ENCODE results near the gene HPCAL1. TPM values are rescaled to one million over a fixed set of nuclear protein-coding genes. Genes with fewer than 3 reads are reported as not detected.
A peak's percentile ranks its signal among the peaks of the same experiment; 100 is the strongest.

HPCAL1 gene
- total and polyA plus RNA-seq, 2 donors (not counting 3 experiments of a cell fraction or from before 2014, with no cell fraction given), result 56.5 to 77.4 TPM

DNA sequence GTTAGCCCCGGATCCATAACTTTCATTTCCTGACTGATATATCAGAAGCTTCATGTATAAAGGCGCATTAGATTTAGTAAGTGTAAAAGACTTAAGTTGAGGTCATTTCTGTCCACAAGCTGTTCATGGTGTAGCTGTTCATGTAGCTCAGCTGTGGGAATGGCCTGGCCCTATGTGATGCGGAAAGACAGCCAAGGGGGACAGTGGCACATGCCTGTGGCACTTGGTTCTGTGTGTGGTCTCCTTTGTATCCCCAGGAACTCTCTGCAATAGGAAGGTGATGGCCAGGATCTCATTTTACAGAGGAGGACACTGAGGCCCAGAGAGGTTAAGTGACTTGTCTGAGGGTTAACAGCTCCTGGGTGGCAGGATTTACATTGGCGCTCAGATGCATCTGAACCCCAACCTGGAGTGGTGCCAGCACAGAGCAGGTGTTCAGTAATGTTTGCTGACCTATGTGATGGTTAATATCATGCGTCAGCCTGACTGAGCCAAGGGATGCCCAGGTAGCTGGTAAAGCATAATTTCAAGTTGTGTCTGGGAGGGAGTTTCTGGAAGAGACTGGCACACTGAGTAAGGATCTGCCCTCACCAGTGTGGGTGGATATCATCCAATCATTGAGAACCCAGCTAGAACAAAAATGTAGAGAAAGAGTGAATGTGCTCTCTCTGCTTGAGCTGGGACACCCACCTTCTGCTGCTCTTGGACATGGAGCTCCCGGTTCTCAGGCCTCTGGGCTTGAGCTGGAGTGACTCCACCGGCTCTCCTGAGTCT, 25.4 kb downstream of the HPCAL1 start:
- H3K9me3 ChIP-seq (replicated peaks; ENCODE audit: control insufficient read depth, insufficient read depth, low read length), result no peaks in the 10 kb centered on the region
- ChIA-PET CTCF (interaction anchor here (0.8 to 4.4 kb wide), 8 partner anchors 11 to 203 kb away, joined by 3 to 33 read pairs (median 4); partner anchors contain the start of gene HPCAL1), POLR2A (no interaction called here)
- peaks cover 65% of the 10 kb centered on the region for H3K4me1 ChIP-seq (ENCODE audit: control insufficient read depth, extremely low read depth, insufficient read depth, low read length)
- DNase-seq (ENCODE audit: low read depth, low spot score), result no peak
- H3K4me3 ChIP-seq (replicated peaks in 1 of 3; ENCODE audit: insufficient read depth in 1 of 3, low read depth in 1 of 3, low read length in 3 of 3), result no peak overlapping the region
- no peaks in the 10 kb centered on the region for H3K36me3 ChIP-seq (ENCODE audit: control insufficient read depth in 2 of 2, extremely low read depth in 1 of 2, insufficient read depth in 2 of 2, low read length in 2 of 2)
- no peaks in the 10 kb centered on the region for H3K9me1 ChIP-seq (replicated peaks; ENCODE audit: control insufficient read depth, extremely low read depth, insufficient read depth, low read length)
- no peak overlapping the region for H3K4me2 ChIP-seq (ENCODE audit: insufficient read depth, low read length)
- intact Hi-C loops (cut with micrococcal nuclease), result no loop called here
- dilution Hi-C loops (cut with MboI; ENCODE audit: extremely low pct_ligation_motif_present, low sequenced_read_pairs), result no loop called here
- no peak overlapping the region for H3K9ac ChIP-seq (replicated peaks; ENCODE audit: extremely low read depth, insufficient read depth, low read length)
- H2AFZ ChIP-seq (ENCODE audit: low read depth, low read length), result no peak overlapping the region
- peak overlapping the region; percentile 28 for H3K27ac ChIP-seq (ENCODE audit: insufficient read depth, low read depth, low read length)
- no peaks in the 10 kb centered on the region for H4K20me1 ChIP-seq (replicated peaks; ENCODE audit: control insufficient read depth, extremely low read depth, insufficient read depth, low read length)
- BruUV-seq (replicated peaks), result no TSS peak
- TF ChIP-seq POLR2AphosphoS5 (IDR thresholded peaks at IDR 0.05; ENCODE audit: insufficient read depth, low read depth, low read length), result no peak
- no peak for TF ChIP-seq FOS (IDR thresholded peaks at IDR 0.05; ENCODE audit: borderline replicate concordance, insufficient read depth, low read length)
- TF ChIP-seq MYC (IDR thresholded peaks at IDR 0.05; ENCODE audit: low read depth, low read length), result no peak
- TF ChIP-seq GATA2 (IDR thresholded peaks at IDR 0.05; ENCODE audit: insufficient read depth, insufficient read length, low read depth, low read length), result no peak
- no peak for TF ChIP-seq EZH2 (IDR thresholded peaks at IDR 0.05; ENCODE audit: borderline replicate concordance, low read depth, low read length, severe bottlenecking)
- TF ChIP-seq JUN (IDR thresholded peaks at IDR 0.05; ENCODE audit: borderline replicate concordance, insufficient read depth, insufficient read length, low read depth), result no peak
- TF ChIP-seq, protein P1, sequence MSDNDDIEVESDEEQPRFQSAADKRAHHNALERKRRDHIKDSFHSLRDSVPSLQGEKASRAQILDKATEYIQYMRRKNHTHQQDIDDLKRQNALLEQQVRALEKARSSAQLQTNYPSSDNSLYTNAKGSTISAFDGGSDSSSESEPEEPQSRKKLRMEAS (IDR thresholded peaks at IDR 0.05; ENCODE audit: insufficient read depth, insufficient read length), result no peak
- no peak for TF ChIP-seq POLR2A (IDR thresholded peaks at IDR 0.05; ENCODE audit: low read depth, low read length)
- TF ChIP-seq, protein P2, sequence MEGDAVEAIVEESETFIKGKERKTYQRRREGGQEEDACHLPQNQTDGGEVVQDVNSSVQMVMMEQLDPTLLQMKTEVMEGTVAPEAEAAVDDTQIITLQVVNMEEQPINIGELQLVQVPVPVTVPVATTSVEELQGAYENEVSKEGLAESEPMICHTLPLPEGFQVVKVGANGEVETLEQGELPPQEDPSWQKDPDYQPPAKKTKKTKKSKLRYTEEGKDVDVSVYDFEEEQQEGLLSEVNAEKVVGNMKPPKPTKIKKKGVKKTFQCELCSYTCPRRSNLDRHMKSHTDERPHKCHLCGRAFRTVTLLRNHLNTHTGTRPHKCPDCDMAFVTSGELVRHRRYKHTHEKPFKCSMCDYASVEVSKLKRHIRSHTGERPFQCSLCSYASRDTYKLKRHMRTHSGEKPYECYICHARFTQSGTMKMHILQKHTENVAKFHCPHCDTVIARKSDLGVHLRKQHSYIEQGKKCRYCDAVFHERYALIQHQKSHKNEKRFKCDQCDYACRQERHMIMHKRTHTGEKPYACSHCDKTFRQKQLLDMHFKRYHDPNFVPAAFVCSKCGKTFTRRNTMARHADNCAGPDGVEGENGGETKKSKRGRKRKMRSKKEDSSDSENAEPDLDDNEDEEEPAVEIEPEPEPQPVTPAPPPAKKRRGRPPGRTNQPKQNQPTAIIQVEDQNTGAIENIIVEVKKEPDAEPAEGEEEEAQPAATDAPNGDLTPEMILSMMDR (IDR thresholded peaks at IDR 0.05; ENCODE audit: extremely low read depth in 1 of 2, insufficient read depth in 1 of 2, low read depth in 1 of 2, low read length in 2 of 2), result no peak
- peaks cover 80% of the 10 kb centered on the region for H3K79me2 ChIP-seq (ENCODE audit: control insufficient read depth, insufficient read depth, low read length)
- H3K27me3 ChIP-seq (ENCODE audit: control insufficient read depth in 2 of 2, insufficient read depth in 2 of 2, low read length in 2 of 2), result no peaks in the 10 kb centered on the region
- peak; percentile 15 for FAIRE-seq

Measured in endothelial cell of umbilical vein (primary cell).